Type B pancreatic cell (in vitro differentiated cells): Measurements from ENCODE around the gene TBL3. TPM values are rescaled to one million over a fixed set of nuclear protein-coding genes. Genes with fewer than 3 reads are reported as not detected.
"Not testable (repeated sequence)": the region's sequence is repeated elsewhere in the genome, so short reads cannot be mapped to it uniquely, and the experiment has no call there.

ENCODE experiments used
- DNase-seq: peaks from one replicate; pipeline ENCODE4 v3.0.0; 2021; ENCODE audit warnings: mixed read lengths; ENCODE audit not compliant: unreplicated experiment; ENCODE audit errors: extremely low spot score
- H3K27ac Mint-ChIP-seq: 2 replicates; pipeline ENCODE4 v1.8.0; 2021; ENCODE audit warnings: mild to moderate bottlenecking, mixed read lengths
- H3K27me3 Mint-ChIP-seq: 2 replicates; pipeline ENCODE4 v1.8.0; 2021; ENCODE audit warnings: mixed read lengths
- H3K36me3 Mint-ChIP-seq: 2 replicates; pipeline ENCODE4 v1.8.0; 2021; ENCODE audit warnings: mixed read lengths
- H3K4me1 Mint-ChIP-seq: one replicate; pipeline ENCODE4 v1.8.0; 2021; ENCODE audit warnings: mixed read lengths; ENCODE audit not compliant: unreplicated experiment
- H3K4me3 Mint-ChIP-seq: 2 replicates; pipeline ENCODE4 v1.8.0; 2021; ENCODE audit warnings: mild to moderate bottlenecking, mixed read lengths
- H3K9me3 Mint-ChIP-seq: 2 replicates; pipeline ENCODE4 v1.8.0; 2021; ENCODE audit warnings: mixed read lengths
- CTCF ChIP-seq: fragments of 200-600 bp; sonication (generic); conservative IDR thresholded peaks from 2 replicates; pipeline ENCODE4 v1.5.0; 2021; ENCODE audit warnings: antibody characterized with exemption, mild to moderate bottlenecking
- total RNA-seq: library from RNA; stranded (reverse); gene quantifications from 2 replicates; pipeline ENCODE4 v1.2.1, GENCODE V29; 2021; ENCODE audit warnings: low replicate concordance

The TBL3 gene
- total RNA-seq, 1 donor from 2014 or later = 37.0 TPM

GRCh38 chr16:2008631-2009163 lies 36.8 kb downstream of the TBL3 start:
- peak overlapping the region; percentile 90 for H3K27ac Mint-ChIP-seq
- peak overlapping the region; percentile 89 for H3K4me3 Mint-ChIP-seq
- H3K9me3 Mint-ChIP-seq = no peaks in the 10 kb centered on the region
- TF ChIP-seq CTCF = no peak
- no peaks in the 10 kb centered on the region for H3K36me3 Mint-ChIP-seq
- H3K27me3 Mint-ChIP-seq = no peaks in the 10 kb centered on the region
- H3K4me1 Mint-ChIP-seq = peaks cover 15% of the 10 kb centered on the region
- no peak for DNase-seq

- Mint-ChIP-seq H3K27me3 (no peaks in the 10 kb centered on the region), H3K4me1 (peaks cover 15% of the 10 kb centered on the region), H3K9me3 (no peaks in the 10 kb centered on the region), H3K4me3 (peak overlapping the region; percentile 89), H3K27ac (peak overlapping the region; percentile 90), H3K36me3 (no peaks in the 10 kb centered on the region)
- TF ChIP-seq CTCF = no peak
- DNase-seq = no peak
These were observed 37.4 kb downstream of the TBL3 start for GRCh38 chr16:2009164-2009711.

- Mint-ChIP-seq H3K4me3 (peak within 1 kb of the TSS; percentile 95), H3K27ac (peak within 1 kb of the TSS; percentile 98), H3K27me3 (no peaks in the 10 kb centered on the region), H3K36me3 (no peaks in the 10 kb centered on the region), H3K4me1 (peaks cover 15% of the 10 kb centered on the region), H3K9me3 (no peaks in the 10 kb centered on the region)
- no peak for DNase-seq
- TF ChIP-seq CTCF = no peak
These were observed 38.1 kb downstream of the TBL3 start, which contains the start of gene ZNF598 for GRCh38 chr16:2009791-2010510. Gene ZNF598 (minus strand): TSS chr16:2009821.

- not testable (repeated sequence) for H3K27ac Mint-ChIP-seq, H3K4me3 Mint-ChIP-seq, H3K36me3 Mint-ChIP-seq, H3K27me3 Mint-ChIP-seq, DNase-seq, H3K9me3 Mint-ChIP-seq
- peaks cover 23% of the 10 kb centered on the region for H3K4me1 Mint-ChIP-seq
These were observed 39.9 kb downstream of the TBL3 start for GRCh38 chr16:2011726-2012125.

GRCh38 chr16:2013527-2013926 lies 41.7 kb downstream of the TBL3 start:
- Mint-ChIP-seq H3K9me3 (no peaks in the 10 kb centered on the region), H3K27ac (no peak overlapping the region), H3K36me3 (no peaks in the 10 kb centered on the region), H3K27me3 (peaks cover 4% of the 10 kb centered on the region), H3K4me3 (no peak overlapping the region), H3K4me1 (peaks cover 19% of the 10 kb centered on the region)
- no peak for DNase-seq
- TF ChIP-seq CTCF = no peak
